ENCODE data around the gene PCGF5.

The PCGF5 gene

GRCh38 chr10:91206427-91206826, 14.0 kb upstream of the PCGF5 start:
- TF ChIP-seq CTCF (IDR thresholded peaks at IDR 0.05; ENCODE audit: unreplicated experiment in 3 of 3), result no peak
- H3K9me3 Mint-ChIP-seq, result no peaks in the 10 kb centered on the region
- peaks cover 4% of the 10 kb centered on the region for H3K27me3 Mint-ChIP-seq (ENCODE audit: low read depth)
- no peaks in the 10 kb centered on the region for H3K36me3 Mint-ChIP-seq (ENCODE audit: low read depth)
- no peak overlapping the region for H3K27ac Mint-ChIP-seq
- H3K4me3 Mint-ChIP-seq, result no peak overlapping the region
- H3K4me1 Mint-ChIP-seq, result no peaks in the 10 kb centered on the region

GRCh38 chr10:91206837-91207474, 13.5 kb upstream of the PCGF5 start:
- no peaks in the 10 kb centered on the region for H3K4me1 Mint-ChIP-seq
- no peaks in the 10 kb centered on the region for H3K9me3 Mint-ChIP-seq
- H3K36me3 Mint-ChIP-seq (ENCODE audit: low read depth), result no peaks in the 10 kb centered on the region
- no peak for TF ChIP-seq CTCF (IDR thresholded peaks at IDR 0.05; ENCODE audit: unreplicated experiment in 3 of 3)
- H3K27ac Mint-ChIP-seq, result no peak overlapping the region
- H3K4me3 Mint-ChIP-seq, result no peak overlapping the region
- peaks cover 4% of the 10 kb centered on the region for H3K27me3 Mint-ChIP-seq (ENCODE audit: low read depth)

- Mint-ChIP-seq H3K4me1 (no peaks in the 10 kb centered on the region), H3K9me3 (no peaks in the 10 kb centered on the region), H3K4me3 (no peak overlapping the region), H3K36me3 (ENCODE audit: low read depth) (no peaks in the 10 kb centered on the region), H3K27me3 (ENCODE audit: low read depth) (peaks cover 4% of the 10 kb centered on the region), H3K27ac (no peak overlapping the region)
- no peak for TF ChIP-seq CTCF (IDR thresholded peaks at IDR 0.05; ENCODE audit: unreplicated experiment in 3 of 3)
These were observed 11.8 kb upstream of the PCGF5 start for GRCh38 chr10:91208642-91209041.

- H3K36me3 Mint-ChIP-seq (ENCODE audit: low read depth), result no peaks in the 10 kb centered on the region
- TF ChIP-seq CTCF (IDR thresholded peaks at IDR 0.05; ENCODE audit: unreplicated experiment in 3 of 3), result no peak
- H3K4me1 Mint-ChIP-seq, result no peaks in the 10 kb centered on the region
- H3K9me3 Mint-ChIP-seq, result no peaks in the 10 kb centered on the region
- no peak overlapping the region for H3K4me3 Mint-ChIP-seq
- H3K27ac Mint-ChIP-seq, result no peak overlapping the region
- peaks cover 4% of the 10 kb centered on the region for H3K27me3 Mint-ChIP-seq (ENCODE audit: low read depth)
These were observed 10.4 kb upstream of the PCGF5 start for GRCh38 chr10:91210014-91210413.

GRCh38 chr10:91210435-91210834, 10.0 kb upstream of the PCGF5 start:
- Mint-ChIP-seq H3K4me3 (no peak overlapping the region), H3K9me3 (no peaks in the 10 kb centered on the region), H3K4me1 (no peaks in the 10 kb centered on the region), H3K27ac (no peak overlapping the region), H3K27me3 (ENCODE audit: low read depth) (peaks cover 4% of the 10 kb centered on the region), H3K36me3 (ENCODE audit: low read depth) (no peaks in the 10 kb centered on the region)
- TF ChIP-seq CTCF (IDR thresholded peaks at IDR 0.05; ENCODE audit: unreplicated experiment in 3 of 3), result no peak

GRCh38 chr10:91211675-91212074, 8.8 kb upstream of the PCGF5 start:
- H3K9me3 Mint-ChIP-seq, result no peaks in the 10 kb centered on the region
- H3K4me1 Mint-ChIP-seq, result no peaks in the 10 kb centered on the region
- no peaks in the 10 kb centered on the region for H3K36me3 Mint-ChIP-seq (ENCODE audit: low read depth)
- H3K27ac Mint-ChIP-seq, result no peak overlapping the region
- peaks cover 4% of the 10 kb centered on the region for H3K27me3 Mint-ChIP-seq (ENCODE audit: low read depth)
- no peak overlapping the region for H3K4me3 Mint-ChIP-seq
- no peak for TF ChIP-seq CTCF (IDR thresholded peaks at IDR 0.05; ENCODE audit: unreplicated experiment in 3 of 3)

Data from nephron (organoid).